Measurements from ENCODE around the gene RASA3.
A peak's percentile ranks its signal among the peaks of the same experiment; 100 is the strongest.
"Not testable (repeated sequence)": the region's sequence is repeated elsewhere in the genome, so short reads cannot be mapped to it uniquely, and the experiment has no call there.

The RASA3 gene

GRCh38 chr13:114101358-114102130 is 30.9 kb downstream of the RASA3 start:
- no peak for DNase-seq (ENCODE audit: low spot score)

GRCh38 chr13:114100446-114101357 is 31.7 kb downstream of the RASA3 start:
- DNase-seq (ENCODE audit: low spot score): no peak

GRCh38 chr13:114099918-114100445 is 32.4 kb downstream of the RASA3 start:
- DNase-seq (ENCODE audit: low spot score): no peak

GRCh38 chr13:114099191-114099590 is 33.2 kb downstream of the RASA3 start:
- no peak for DNase-seq (ENCODE audit: low spot score)

- DNase-seq (ENCODE audit: low spot score): not testable (repeated sequence)
Measured at GRCh38 chr13:114098689-114099056, 33.8 kb downstream of the RASA3 start.

GRCh38 chr13:114097893-114098688 is 34.3 kb downstream of the RASA3 start:
- no peak for DNase-seq (ENCODE audit: low spot score)

GRCh38 chr13:114097212-114097892 is 35.1 kb downstream of the RASA3 start:
- no peak for DNase-seq (ENCODE audit: low spot score)

GRCh38 chr13:114096811-114097211 is 35.6 kb downstream of the RASA3 start:
- no peak for DNase-seq (ENCODE audit: low spot score)

- no peak for DNase-seq (ENCODE audit: low spot score)
Measured at GRCh38 chr13:114096031-114096485, 36.4 kb downstream of the RASA3 start.

- DNase-seq (ENCODE audit: low spot score): no peak
Measured at GRCh38 chr13:114095486-114095885, 36.9 kb downstream of the RASA3 start.

- no peak for DNase-seq (ENCODE audit: low spot score)
Measured at GRCh38 chr13:114093118-114093517, 39.3 kb downstream of the RASA3 start.

- DNase-seq (ENCODE audit: low spot score): no peak
Measured at GRCh38 chr13:114092468-114092867, 40.0 kb downstream of the RASA3 start.

- no peak for DNase-seq (ENCODE audit: low spot score)
Measured at GRCh38 chr13:114090476-114090875, 41.9 kb downstream of the RASA3 start.

- DNase-seq (ENCODE audit: low spot score): no peak
Measured at GRCh38 chr13:114089751-114090400, 42.5 kb downstream of the RASA3 start.

GRCh38 chr13:114089341-114089740 is 43.1 kb downstream of the RASA3 start:
- no peak for DNase-seq (ENCODE audit: low spot score)

GRCh38 chr13:114088863-114089262 is 43.6 kb downstream of the RASA3 start:
- no peak for DNase-seq (ENCODE audit: low spot score)

GRCh38 chr13:114088234-114088633 is 44.2 kb downstream of the RASA3 start:
- DNase-seq (ENCODE audit: low spot score): no peak

GRCh38 chr13:114087430-114087829 is 45.0 kb downstream of the RASA3 start:
- no peak for DNase-seq (ENCODE audit: low spot score)

- peak; percentile 4 for DNase-seq (ENCODE audit: low spot score)
Measured at GRCh38 chr13:114082849-114083645, 49.4 kb downstream of the RASA3 start.
